HCT116 (cell line): ENCODE data around the gene CAPN5. TPM values are rescaled to one million over a fixed set of nuclear protein-coding genes. Genes with fewer than 3 reads are reported as not detected.

Experiments
- ATAC-seq: fragments of 200-7000 bp; cut with Tn5 transposase; 2 replicates; pipeline ENCODE4 v1.9.1; 2020; ENCODE audit warnings: mild to moderate bottlenecking, moderate library complexity
- BruUV-seq: library from RNA; stranded (reverse); fragments of 400-500 nt; replicated peaks from 2 replicates; lab custom pipeline; 2021; lab: Mats Ljungman, UMichigan
- CTCF ChIA-PET: fragments of 300-600 bp; sonication (Branson Sonifier 250); formaldehyde crosslinking; loops from one replicate; lab custom pipeline; 2021; ENCODE audit warnings: antibody characterized with exemption; lab: Charles Lee
- POLR2A ChIA-PET: fragments of 300-600, 350-600 bp; sonication (Branson Sonifier 250); formaldehyde crosslinking; loops from one replicate; lab custom pipeline; 2021; ENCODE audit warnings: antibody characterized with exemption; lab: Charles Lee
- RAD21 ChIA-PET, 2 experiments: fragments of 300-600 bp; sonication (Branson Sonifier 250); formaldehyde crosslinking; loops; one replicate each; lab custom pipeline; 2023; ENCODE audit warnings: low total read pairs in 2 of 2; ENCODE audit not compliant: uncharacterized antibody in 2 of 2, unreplicated experiment in 2 of 2, low non-redundant PET in 1 of 2; lab: Charles Lee
- DNase-seq: peaks from one replicate; pipeline ENCODE4 v3.0.0-alpha.2; 2010; ENCODE audit warnings: low read depth, low spot score
- H2AFZ ChIP-seq: fragments of 200-600 bp; shearing (Covaris generic), sonication (generic); 2 replicates; pipeline ENCODE4 v1.6.1; 2017; ENCODE audit warnings: low read depth, mixed run types, mixed read lengths, antibody characterized with exemption, low read length; ENCODE audit not compliant: poor library complexity, severe bottlenecking
- H3K27ac ChIP-seq: 2 replicates; pipeline ENCODE4 v1.5.1; 2012; ENCODE audit warnings: low read depth, low read length
- H3K27me3 ChIP-seq: fragments of 200-600 bp; sonication (generic); 2 replicates; pipeline ENCODE4 v1.6.1; 2016; ENCODE audit warnings: mixed run types, low read length, mixed read lengths; ENCODE audit not compliant: insufficient read depth
- H3K36me3 ChIP-seq, 2 experiments: fragments of 200-500 bp in 1 of 2; fragments of 200-600 bp in 1 of 2; sonication (Bioruptor generic) in 1 of 2; sonication (generic) in 1 of 2; 2 replicates each; pipeline versions ENCODE4 v1.5.1 to v1.6.1; 2014 to 2016; ENCODE audit warnings: low read length in 2 of 2, inconsistent platforms in 1 of 2, mixed read lengths in 1 of 2, mixed run types in 1 of 2; ENCODE audit not compliant: insufficient read depth in 2 of 2, control insufficient read depth in 1 of 2
- H3K4me1 ChIP-seq, 2 experiments: fragments of 200-600 bp in 1 of 2; sonication (generic) in 1 of 2; 2 replicates each; pipeline versions ENCODE4 v1.5.1 to v1.6.1; 2012 to 2017; ENCODE audit warnings: low read length in 2 of 2, inconsistent platforms in 1 of 2, mild to moderate bottlenecking in 1 of 2, mixed read lengths in 1 of 2, mixed run types in 1 of 2, moderate library complexity in 1 of 2; ENCODE audit not compliant: insufficient read depth in 2 of 2, control insufficient read depth in 1 of 2
- H3K4me2 ChIP-seq: fragments of 200-600 bp; sonication (generic); 2 replicates; pipeline ENCODE4 v1.6.1; 2017; ENCODE audit warnings: mixed run types, low read length, mixed read lengths
- H3K4me3 ChIP-seq, 2 experiments: fragments of 200-600 bp in 1 of 2; sonication (generic) in 1 of 2; replicated peaks in 1 of 2; 2 replicates each; pipeline ENCODE4 v1.5.1; 2011 to 2016; ENCODE audit warnings: low read length in 2 of 2, control low read depth in 1 of 2, low read depth in 1 of 2, mild to moderate bottlenecking in 1 of 2, mixed read lengths in 1 of 2, mixed run types in 1 of 2
- H3K79me2 ChIP-seq: fragments of 200-600 bp; sonication (generic); 2 replicates; pipeline ENCODE4 v1.6.1; 2017; ENCODE audit warnings: mild to moderate bottlenecking, mixed run types, low read length, moderate library complexity, mixed read lengths; ENCODE audit not compliant: insufficient read depth
- H3K9ac ChIP-seq: fragments of 200-600 bp; sonication (generic); 2 replicates; pipeline ENCODE4 v1.6.1; 2016; ENCODE audit warnings: low read length, mixed read lengths
- H3K9me2 ChIP-seq: fragments of 200-600 bp; sonication (generic), shearing (Covaris generic); 2 replicates; pipeline ENCODE4 v1.6.1; 2017; ENCODE audit warnings: mixed run types, mild to moderate bottlenecking, moderate library complexity; ENCODE audit not compliant: insufficient read depth
- H3K9me3 ChIP-seq, 2 experiments: fragments of 200-500 bp in 1 of 2; fragments of 200-600 bp in 1 of 2; sonication (Bioruptor generic) in 1 of 2; sonication (generic) in 1 of 2; 2 replicates each; pipeline ENCODE4 v1.6.1; 2014 to 2017; ENCODE audit warnings: low read length in 2 of 2, mixed read lengths in 2 of 2, inconsistent platforms in 1 of 2, low read depth in 1 of 2, mild to moderate bottlenecking in 1 of 2, mixed run types in 1 of 2, moderate library complexity in 1 of 2; ENCODE audit not compliant: control insufficient read depth in 1 of 2, insufficient read depth in 1 of 2
- H4K20me1 ChIP-seq: fragments of 200-600 bp; sonication (generic), shearing (Covaris generic); 2 replicates; pipeline ENCODE4 v1.6.1; 2017; ENCODE audit warnings: mixed run types, mild to moderate bottlenecking, moderate library complexity; ENCODE audit not compliant: insufficient read depth
- ATF3 ChIP-seq: IDR thresholded peaks from 2 replicates; pipeline ENCODE4 v1.6.1; 2012
- CBX3 ChIP-seq: IDR thresholded peaks from 2 replicates; pipeline ENCODE4 v1.6.1; 2012; ENCODE audit warnings: low read depth
- CTCF ChIP-seq, 3 experiments: fragments of 200-600 bp in 1 of 3; sonication (generic) in 1 of 3; IDR thresholded peaks in 2 of 3; conservative IDR thresholded peaks in 1 of 3; 2 replicates each; pipeline ENCODE4 v1.5.1; 2012 to 2017; ENCODE audit warnings: low read depth in 2 of 3, low read length in 2 of 3, antibody characterized with exemption in 1 of 3, borderline replicate concordance in 1 of 3, control low read depth in 1 of 3, mild to moderate bottlenecking in 1 of 3, mixed read lengths in 1 of 3, mixed run types in 1 of 3, moderate library complexity in 1 of 3; ENCODE audit not compliant: insufficient read depth in 1 of 3
- EGR1 ChIP-seq: IDR thresholded peaks from 2 replicates; pipeline ENCODE4 v1.6.1; 2012; ENCODE audit warnings: low read depth
- ELF1 ChIP-seq: IDR thresholded peaks from 2 replicates; pipeline ENCODE4 v1.6.1; 2012; ENCODE audit warnings: low read depth, borderline replicate concordance
- EZH2 ChIP-seq: fragments of 200-600 bp; sonication (generic); IDR thresholded peaks from 2 replicates; pipeline ENCODE4 v1.6.1; 2017; ENCODE audit warnings: antibody characterized with exemption, mixed run types
- EZH2phosphoT487 ChIP-seq: fragments of 200-600 bp; IDR thresholded peaks from 2 replicates; pipeline ENCODE4 v1.6.1; 2018; ENCODE audit warnings: antibody characterized with exemption, borderline replicate concordance
- POLR2A ChIP-seq: IDR thresholded peaks from 2 replicates; pipeline ENCODE4 v1.7.0; 2011; ENCODE audit warnings: borderline replicate concordance; ENCODE audit not compliant: insufficient read depth, insufficient read length; ENCODE audit errors: extremely low read depth
- RAD21 ChIP-seq: IDR thresholded peaks from 2 replicates; pipeline ENCODE4 v1.6.1; 2012; ENCODE audit warnings: low read depth, mild to moderate bottlenecking
- REST ChIP-seq: IDR thresholded peaks from 2 replicates; pipeline ENCODE4 v1.6.1; 2012; ENCODE audit warnings: low read depth
- SIN3A ChIP-seq: IDR thresholded peaks from 2 replicates; pipeline ENCODE4 v1.6.1; 2012; ENCODE audit warnings: low read depth
- SRF ChIP-seq: IDR thresholded peaks from 2 replicates; pipeline ENCODE4 v1.6.1; 2012; ENCODE audit warnings: low read depth
- YY1 ChIP-seq: IDR thresholded peaks from 2 replicates; pipeline ENCODE4 v1.6.1; 2011; ENCODE audit warnings: low read length, low read depth, moderate library complexity, mild to moderate bottlenecking; ENCODE audit not compliant: insufficient replicate concordance; ENCODE audit errors: extremely low read depth
- ZBTB33 ChIP-seq: IDR thresholded peaks from 2 replicates; pipeline ENCODE4 v1.6.1; 2011; ENCODE audit warnings: mild to moderate bottlenecking, low read length, moderate library complexity; ENCODE audit not compliant: insufficient replicate concordance; ENCODE audit errors: extremely low read depth
- ZFX ChIP-seq: fragments of 450-650 bp; IDR thresholded peaks from 2 replicates; pipeline ENCODE4 v1.6.1; 2017
- ZNF274 ChIP-seq: fragments of 200-500 bp; sonication (Bioruptor generic); IDR thresholded peaks from 2 replicates; pipeline ENCODE4 v1.6.1; 2014; ENCODE audit warnings: mild to moderate bottlenecking, low read depth, low read length, inconsistent platforms
- intact Hi-C: fragments of 100-400 bp; cut with micrococcal nuclease; formaldehyde crosslinking; loops from 2 replicates; pipeline ENCODE4 v1.10.0; 2022
- total RNA-seq: library from RNA; stranded (reverse); gene quantifications from one replicate; pipeline ENCODE4 v1.2.1, GENCODE V29; 2021; ENCODE audit not compliant: unreplicated experiment

The CAPN5 gene
- total RNA-seq, 1 experiment from 2014 or later: 8.6 TPM

GRCh38 chr11:77053217-77054015 lies 13.4 kb upstream of the CAPN5 start:
- no peak for TF ChIP-seq SRF
- TF ChIP-seq ELF1: no peak
- TF ChIP-seq ZBTB33: no peak
- TF ChIP-seq YY1: no peak
- TF ChIP-seq EGR1: no peak
- TF ChIP-seq ZFX: no peak
- TF ChIP-seq CBX3: no peak
- no peak for TF ChIP-seq EZH2phosphoT487
- no peak for TF ChIP-seq CTCF (IDR thresholded peaks at IDR 0.05 in 2 of 3, conservative IDR thresholded peaks at IDR 0.05 in 1 of 3; ENCODE audit: borderline replicate concordance in 1 of 3, insufficient read depth in 1 of 3, low read depth in 2 of 3, low read length in 2 of 3)
- no peak for TF ChIP-seq EZH2
- no peak for TF ChIP-seq ATF3
- TF ChIP-seq RAD21: no peak
- no peak for TF ChIP-seq ZNF274
- no peak for TF ChIP-seq REST
- TF ChIP-seq SIN3A: no peak
- no peak for TF ChIP-seq POLR2A
- TF ChIP-seq, all 23 proteins: peak for 0
- POLR2A ChIA-PET: no interaction called here
- no peak overlapping the region for H3K9ac ChIP-seq
- H3K27me3 ChIP-seq: no peaks in the 10 kb centered on the region
- ATAC-seq (no peak), DNase-seq (no peak)
- intact Hi-C loops: no loop called here
- no peak overlapping the region for H2AFZ ChIP-seq
- H3K4me1 ChIP-seq: no peaks in the 10 kb centered on the region
- RAD21 ChIA-PET: no interaction called here
- no peak overlapping the region for H3K27ac ChIP-seq
- H3K79me2 ChIP-seq: no peaks in the 10 kb centered on the region
- H4K20me1 ChIP-seq: no peaks in the 10 kb centered on the region
- CTCF ChIA-PET: interaction anchor here (1.2 kb wide), 1 partner anchor 38 kb away, joined by 3 read pairs; no protein-coding TSS in a partner anchor
- H3K9me2 ChIP-seq: no peaks in the 10 kb centered on the region
- no peaks in the 10 kb centered on the region for H3K36me3 ChIP-seq
- H3K4me3 ChIP-seq: no peak overlapping the region
- H3K4me2 ChIP-seq: no peak overlapping the region
- H3K9me3 ChIP-seq: peaks cover 0 to 13% of the 10 kb centered on the region in 2 experiments; a peak in 2 of 4 replicates
- no TSS peak for BruUV-seq
